SK-MEL-5 (cell line): Measurements from ENCODE around the gene ANKRD36C. TPM values are rescaled to one million over a fixed set of nuclear protein-coding genes. Genes with fewer than 3 reads are reported as not detected.
"Not testable (repeated sequence)": the region's sequence is repeated elsewhere in the genome, so short reads cannot be mapped to it uniquely, and the experiment has no call there.

Experiments used
- DNase-seq: peaks from one replicate; pipeline ENCODE4 v3.0.0-alpha.2; 2016; ENCODE audit warnings: low read depth, low spot score
- in situ Hi-C: cut with HindIII; loops from 2 replicates; pipeline ENCODE4 v1.10.0; 2016; ENCODE audit warnings: low sequenced_read_pairs, high pct_unique_total_duplicates, low pct_unique_long_range_greater_than_20kb
- small RNA-seq, 2 experiments: library from RNA; depleted of rRNA; stranded (forward); fragments of <200 nt; gene quantifications; one replicate each; pipeline ENCODE3, GENCODE V24; 2014
- total RNA-seq: library from RNA; depleted of rRNA; stranded (reverse); fragments of >200 nt; shearing (Covaris generic); gene quantifications from 2 replicates; pipeline ENCODE4 v1.2.3, GENCODE V29; 2014; rRNA removed

The ANKRD36C gene
- total RNA-seq, 1 experiment from 2014 or later, result 5.2 TPM

DNA sequence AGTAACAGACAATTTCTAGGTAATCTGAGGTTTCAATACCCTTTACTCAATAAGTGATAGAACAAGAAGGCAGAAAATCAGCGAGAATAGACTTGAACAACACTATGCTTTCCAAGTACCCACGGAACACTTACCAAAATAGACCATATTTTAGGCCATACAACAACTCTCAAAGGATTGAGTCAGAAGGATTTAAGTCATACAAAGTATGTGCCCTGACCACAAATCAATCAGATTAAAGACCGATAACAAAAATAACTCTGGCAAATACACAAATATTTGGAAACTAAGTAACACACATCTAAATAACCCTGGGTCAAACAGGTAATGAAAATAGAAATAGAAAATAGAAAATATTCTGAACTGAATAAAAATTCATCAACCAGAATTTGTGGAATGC, 129.5 kb downstream of the ANKRD36C start:
- DNase-seq, in situ Hi-C loops: not testable (repeated sequence)

DNA sequence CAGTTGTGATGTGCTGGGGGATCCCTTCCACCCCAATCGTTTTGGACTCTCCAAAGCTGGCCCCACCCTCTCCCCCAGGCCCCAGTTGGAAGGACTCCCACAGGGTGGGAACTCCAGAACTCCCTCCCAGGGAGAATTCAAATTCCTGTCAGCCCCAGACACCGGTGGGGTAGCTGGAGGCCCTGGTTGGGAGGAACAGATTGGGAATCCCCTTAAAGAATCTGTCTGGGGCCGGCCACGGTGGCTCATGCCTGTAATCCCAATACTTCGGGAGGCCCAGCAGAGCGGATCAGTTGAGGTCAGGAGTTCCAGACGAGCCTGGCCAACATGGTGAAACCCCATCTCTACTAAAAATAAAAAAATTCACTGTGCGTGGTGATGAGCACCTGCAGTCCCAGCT, 155.5 kb downstream of the ANKRD36C start:
- DNase-seq, result no peak
- in situ Hi-C loops, result no loop called here

DNA sequence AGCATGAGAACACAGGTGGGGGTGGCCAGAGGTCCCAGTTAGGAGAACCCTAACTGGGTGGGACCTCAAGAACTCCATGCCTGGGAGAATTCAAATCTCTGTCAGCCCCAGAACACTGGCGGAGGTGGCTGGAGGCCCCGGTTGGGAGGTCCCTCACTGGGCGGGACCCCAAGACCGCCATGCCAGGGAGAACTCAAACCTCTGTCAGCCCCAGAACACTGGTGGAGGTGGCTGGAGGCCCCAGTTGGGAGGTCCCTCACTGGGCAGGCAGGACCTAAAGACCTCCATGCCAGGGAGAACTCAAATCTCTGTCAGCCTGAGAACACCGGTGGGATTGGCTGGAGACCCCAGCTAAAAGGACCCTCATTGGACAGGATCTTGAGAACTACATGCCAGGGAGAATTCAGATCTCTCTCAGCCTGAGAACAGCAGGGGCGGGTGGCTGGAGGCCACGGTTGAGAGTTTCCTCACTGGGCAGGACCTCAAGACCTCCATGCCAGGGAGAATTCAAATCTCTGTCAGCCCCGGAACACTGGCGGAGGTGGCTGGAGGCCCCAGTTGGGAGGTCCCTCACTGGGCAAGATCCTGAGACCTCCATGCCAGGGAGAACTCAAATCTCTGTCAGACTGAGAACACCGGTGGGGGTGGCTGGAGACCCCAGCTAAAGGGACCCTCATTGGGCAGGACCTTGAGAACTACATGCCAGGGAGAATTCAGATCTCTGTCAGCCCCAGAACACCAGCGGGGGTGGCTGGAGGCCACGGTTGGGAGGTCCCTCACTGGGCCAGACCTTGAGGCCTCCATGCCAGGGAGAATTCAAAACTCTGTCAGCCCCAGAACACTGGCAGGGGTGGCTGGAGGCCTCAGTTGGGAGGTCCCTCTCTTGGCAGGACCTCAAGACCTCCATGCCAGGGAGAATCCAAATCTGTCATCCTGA, 157.3 kb downstream of the ANKRD36C start:
- DNase-seq, in situ Hi-C loops: not testable (repeated sequence)

DNA sequence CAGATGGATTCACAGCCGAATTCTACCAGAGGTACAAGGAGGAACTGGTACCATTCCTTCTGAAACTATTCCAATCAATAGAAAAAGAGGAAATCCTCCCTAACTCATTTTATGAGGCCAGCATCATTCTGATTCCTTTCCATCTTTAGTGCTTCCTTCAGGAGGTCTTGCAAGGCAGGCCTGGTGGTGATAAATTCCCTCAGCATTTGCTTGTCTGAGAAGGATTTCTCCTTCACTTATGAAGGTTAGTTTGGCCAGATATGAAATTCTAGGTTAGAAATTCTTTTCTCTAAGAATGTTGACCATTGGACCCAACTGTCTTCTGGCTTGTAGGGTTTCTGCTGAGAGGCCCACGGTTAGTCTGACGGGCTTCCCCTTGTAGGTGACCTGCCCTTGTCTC, 167.4 kb downstream of the ANKRD36C start:
- DNase-seq, in situ Hi-C loops: not testable (repeated sequence)

DNA sequence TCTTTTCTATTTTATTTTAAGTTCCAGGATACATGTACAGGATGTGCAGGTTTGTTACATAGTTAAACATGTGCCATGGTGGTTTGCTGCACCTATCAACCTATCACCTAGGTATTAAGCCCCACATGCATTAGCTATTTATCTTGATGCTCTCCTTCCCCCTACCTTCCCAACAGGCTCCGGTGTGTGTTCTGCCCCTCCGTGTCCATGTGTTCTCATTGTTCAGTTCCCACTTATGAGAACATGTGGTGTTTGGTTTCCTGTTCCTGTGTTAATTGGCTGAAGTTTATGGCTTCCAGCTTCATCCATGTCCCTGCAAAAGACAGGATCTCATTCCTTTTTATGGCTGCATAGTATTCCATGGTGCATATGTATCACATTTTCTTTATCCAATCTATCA, 174.1 kb downstream of the ANKRD36C start:
- DNase-seq, in situ Hi-C loops: not testable (repeated sequence)

DNA sequence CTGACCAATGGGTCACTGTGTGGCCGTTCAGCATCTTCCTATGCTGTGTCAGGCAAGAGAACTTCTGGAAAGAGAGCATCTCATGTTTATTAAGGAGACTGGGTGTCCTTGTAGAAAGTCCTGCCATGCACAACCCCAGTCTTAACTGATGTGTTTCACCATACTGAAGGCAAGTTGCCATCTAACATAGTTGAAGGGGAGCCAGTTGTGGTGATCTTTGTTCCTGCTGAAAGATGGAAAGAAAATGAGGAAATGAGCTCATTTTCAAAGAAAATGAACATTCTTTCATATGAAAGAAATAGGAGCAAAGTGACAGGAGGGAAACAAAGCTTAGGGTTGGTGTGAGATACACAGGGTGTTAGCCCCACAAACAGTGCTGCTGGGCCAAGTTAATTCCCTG, 178.3 kb downstream of the ANKRD36C start:
- in situ Hi-C loops, DNase-seq: not testable (repeated sequence)

DNA sequence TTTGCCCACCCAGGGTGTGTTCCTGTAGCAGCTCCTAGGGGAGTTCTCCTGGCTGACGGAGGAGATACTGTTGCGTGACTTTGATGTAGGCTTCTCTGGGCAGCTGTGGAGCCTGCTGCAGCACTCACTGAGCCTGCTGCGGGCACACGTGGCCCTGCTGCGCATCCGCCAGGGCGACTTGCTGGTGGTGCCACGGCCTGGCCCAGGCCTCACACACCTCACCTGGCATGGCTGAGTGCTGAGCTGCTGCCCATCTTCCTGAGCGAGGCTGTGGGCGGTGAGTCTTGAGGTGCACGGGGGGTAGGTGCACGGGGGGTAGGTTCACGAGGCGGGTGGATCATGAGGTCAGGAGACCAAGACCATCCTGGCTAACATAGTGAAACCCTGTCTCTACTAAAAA, 191.7 kb downstream of the ANKRD36C start:
- DNase-seq, result no peak
- in situ Hi-C loops, result no loop called here

DNA sequence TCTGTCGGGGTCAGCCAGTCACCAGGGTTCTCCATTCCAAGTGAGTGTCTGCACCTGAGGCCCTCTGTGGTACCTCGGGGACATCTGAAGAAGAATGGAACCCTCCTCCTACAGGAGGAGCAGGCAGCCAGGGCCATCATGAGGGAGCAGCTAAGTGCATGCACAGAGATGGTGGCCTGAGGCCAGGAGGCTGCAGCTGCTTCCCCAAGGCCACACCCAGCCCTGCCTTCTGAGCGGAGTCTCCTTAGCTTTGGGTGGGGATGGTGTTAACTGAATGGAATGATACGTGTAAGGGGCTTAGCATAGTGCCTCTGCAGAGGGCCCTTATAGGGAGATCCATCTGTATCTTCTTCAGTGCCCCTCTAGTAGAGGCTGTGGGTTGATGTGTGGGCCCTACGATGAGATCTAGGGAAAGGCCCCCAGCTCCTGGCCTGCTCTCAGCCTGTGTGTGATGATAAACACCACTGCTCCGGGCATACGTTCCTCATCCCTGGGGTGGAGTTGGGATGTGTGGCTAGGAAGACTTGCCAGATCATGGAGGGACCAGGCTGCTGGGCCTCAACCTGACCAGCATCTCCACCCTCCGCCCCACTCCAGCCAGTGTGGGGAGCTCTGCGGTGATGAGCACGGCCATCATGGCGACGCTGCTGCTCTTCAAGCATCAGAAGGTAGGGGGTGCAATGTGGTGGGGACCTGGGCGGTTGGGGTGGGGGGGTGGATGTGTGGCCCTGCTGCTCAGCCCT, 192.3 kb downstream of the ANKRD36C start:
- DNase-seq, in situ Hi-C loops: not testable (repeated sequence)

DNA sequence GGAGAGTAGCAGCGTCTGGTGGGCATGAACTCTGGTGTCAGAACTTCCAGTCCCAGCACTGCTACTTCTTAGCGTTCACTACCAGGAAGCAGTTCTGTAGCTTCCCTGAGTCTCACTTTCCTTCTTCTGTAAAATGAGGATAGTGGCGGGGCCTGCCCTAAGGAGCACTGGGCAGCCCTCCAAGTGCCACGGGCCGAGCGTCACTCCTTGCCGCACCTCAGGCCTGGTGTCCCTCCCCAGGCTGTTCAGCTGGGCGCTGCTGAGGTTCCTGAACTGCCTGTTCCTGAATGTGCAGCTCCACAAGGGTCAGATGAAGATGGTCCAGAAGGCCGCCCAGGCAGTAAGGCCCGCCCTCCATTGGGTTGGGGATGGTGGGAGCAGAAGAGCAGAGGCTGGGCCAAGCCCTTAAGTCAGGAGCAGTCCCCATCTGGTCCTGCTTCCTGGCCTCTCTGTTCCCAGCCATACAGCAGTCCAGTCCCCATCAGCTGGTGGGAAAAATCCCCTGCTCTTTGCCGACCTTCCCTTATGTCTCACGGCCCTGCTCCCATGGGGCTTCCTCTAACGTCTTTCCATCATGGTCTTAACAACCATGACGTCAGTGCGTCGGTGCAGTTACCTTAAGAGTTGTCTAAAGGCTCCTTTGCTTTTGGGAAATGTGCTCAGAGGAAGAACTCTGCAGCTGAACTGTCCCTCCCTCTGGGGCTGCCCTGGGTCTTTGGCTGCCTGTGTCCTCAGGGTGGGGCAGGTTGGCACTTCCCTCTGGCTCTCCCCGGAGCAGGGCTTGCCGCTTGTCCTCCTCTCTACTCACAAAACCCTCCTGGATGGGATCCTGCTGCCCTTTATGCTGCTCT, 195.2 kb downstream of the ANKRD36C start:
- in situ Hi-C loops, DNase-seq: not testable (repeated sequence)

DNA sequence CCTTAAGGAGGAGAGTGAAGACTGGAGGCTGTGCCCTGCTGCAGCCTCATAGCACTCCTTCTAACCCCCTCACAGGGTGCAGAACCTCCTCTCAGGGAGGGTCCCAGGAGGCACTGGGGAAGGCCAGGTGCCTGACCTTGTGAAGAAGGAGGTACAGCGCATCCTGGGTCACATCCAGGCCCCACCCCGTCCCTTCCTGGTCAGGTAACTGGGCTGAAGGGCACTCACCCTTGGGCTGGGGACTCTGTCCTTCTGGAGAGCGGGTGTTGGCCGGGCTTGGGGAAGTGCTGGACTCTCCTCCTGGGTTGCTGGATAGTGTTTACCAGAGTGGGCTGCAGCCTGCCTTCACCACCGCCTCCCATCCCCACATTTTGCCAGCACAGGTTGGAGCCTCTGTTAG, 197.7 kb downstream of the ANKRD36C start:
- DNase-seq, in situ Hi-C loops: not testable (repeated sequence)

DNA sequence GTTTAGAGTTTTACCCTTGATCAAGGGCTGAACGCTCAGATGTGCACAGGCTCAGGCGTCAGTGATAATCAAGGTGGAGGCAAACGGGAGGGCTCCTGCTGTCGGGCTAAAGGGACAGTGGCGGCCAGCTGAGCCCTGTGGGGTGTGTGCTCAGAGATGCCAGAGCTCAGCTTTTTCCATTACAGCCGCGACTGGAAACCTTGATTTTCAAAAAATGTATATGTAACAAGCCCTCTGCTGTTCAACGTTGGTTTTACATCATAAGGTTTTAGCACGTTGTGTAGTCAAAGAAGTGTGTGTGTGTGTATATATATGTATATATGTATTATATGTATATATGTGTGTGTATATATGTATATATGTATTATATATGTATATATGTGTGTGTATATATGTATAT, 201.4 kb downstream of the ANKRD36C start:
- DNase-seq, in situ Hi-C loops: not testable (repeated sequence)

DNA sequence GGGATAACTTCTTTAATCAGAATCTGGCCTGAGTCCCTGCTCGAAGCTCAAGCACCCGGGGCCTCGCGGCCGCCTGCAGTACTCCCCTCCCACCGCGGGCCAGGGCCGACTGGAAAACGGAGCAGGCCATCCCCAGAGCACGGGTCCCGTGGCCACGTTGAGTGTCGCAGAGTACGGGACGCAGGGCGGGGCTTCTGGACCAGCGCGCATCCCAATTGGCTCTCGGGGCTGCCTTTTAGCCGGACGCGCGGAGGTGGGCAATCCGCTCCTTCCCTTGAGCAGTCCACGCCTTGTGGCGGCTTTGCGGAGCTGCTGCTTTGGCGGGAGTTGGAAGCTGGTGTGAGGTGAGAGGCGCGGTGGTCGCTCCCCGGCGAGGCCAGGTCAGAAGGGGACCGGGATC, 202.2 kb downstream of the ANKRD36C start:
- in situ Hi-C loops, DNase-seq: not testable (repeated sequence)

DNA sequence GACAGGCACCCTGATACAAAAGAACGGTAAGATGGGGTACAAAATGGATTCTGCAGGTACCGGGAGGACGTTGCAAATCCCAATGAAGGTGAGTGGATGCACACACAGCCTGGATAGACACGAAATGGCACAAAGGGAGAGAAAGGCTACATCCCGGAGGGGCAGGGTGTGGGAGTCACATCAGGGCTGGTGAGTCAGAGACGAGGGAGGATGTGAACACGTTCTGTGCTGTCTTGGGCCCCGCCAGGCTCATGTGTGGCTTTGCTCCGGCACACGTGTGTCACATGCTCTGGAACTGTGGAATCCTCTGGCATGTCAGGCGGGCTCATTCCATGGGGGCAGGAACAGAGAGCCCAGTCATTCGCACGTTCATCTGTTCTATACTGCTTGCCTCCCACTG, 203.0 kb downstream of the ANKRD36C start:
- DNase-seq, in situ Hi-C loops: not testable (repeated sequence)

Small RNAs within 50 kb of the gene (small RNA-seq; reads per million reads assigned to genes)
- gene RN7SL210P, result 0 to 0.05 reads per million in 2 experiments

Other genes with a start within 250 kb of the ANKRD36C start
- not detected in 2 replicates for gene GPAT2, start 43.1 kb upstream of the ANKRD36C start, total RNA-seq
- not detected in 2 replicates for gene ADRA2B, start 124.7 kb upstream of the ANKRD36C start, total RNA-seq
- gene ASTL, start 146.7 kb upstream of the ANKRD36C start, total RNA-seq, result not detected in 2 replicates
- gene DUSP2, start 153.6 kb upstream of the ANKRD36C start, total RNA-seq, result 0.80 and 1.0 TPM in 2 replicates
- gene STARD7, start 217.0 kb upstream of the ANKRD36C start, total RNA-seq, result 208 and 228 TPM in 2 replicates